ENCODE results near the gene FJX1.
A peak's percentile ranks its signal among the peaks of the same experiment; 100 is the strongest.

Gene FJX1

GRCh38 chr11:35582033-35582432, 36.2 kb upstream of the FJX1 start:
- H2BK15ac ChIP-seq (ENCODE audit: low read depth, poor library complexity, severe bottlenecking): no peak overlapping the region
- H3K4me1 ChIP-seq (ENCODE audit: control insufficient read depth, insufficient read depth, low read depth, low read length): peaks cover 3% of the 10 kb centered on the region
- no peaks in the 10 kb centered on the region for H3K27me3 ChIP-seq (ENCODE audit: control insufficient read depth in 1 of 2, insufficient read depth in 1 of 2, low read length in 2 of 2)
- H3K4ac ChIP-seq (ENCODE audit: low read depth in 1 of 2, low read length in 2 of 2): peak overlapping the region in 1 of 2 experiments; percentile 30
- peak overlapping the region; percentile 55 to 59 for H3K18ac ChIP-seq (ENCODE audit: low read depth in 1 of 2, low read length in 2 of 2)
- H4K8ac ChIP-seq (ENCODE audit: low read length): no peak overlapping the region
- peak overlapping the region; percentile 12 to 67 for H2BK12ac ChIP-seq (ENCODE audit: low read length in 2 of 2)
- H2AFZ ChIP-seq (ENCODE audit: low read depth, low read length): no peak overlapping the region
- H2BK120ac ChIP-seq (ENCODE audit: low read depth, low read length): no peak overlapping the region
- H3K14ac ChIP-seq (ENCODE audit: low read length in 2 of 2): no peak overlapping the region
- no peaks in the 10 kb centered on the region for H3K36me3 ChIP-seq (ENCODE audit: control insufficient read depth in 1 of 2, insufficient read depth in 2 of 2, low read depth in 1 of 2, low read length in 2 of 2)
- no peak overlapping the region for H4K91ac ChIP-seq (ENCODE audit: low read length)
- no peak overlapping the region for H3K23ac ChIP-seq (ENCODE audit: low read length in 2 of 2)
- DNase-seq: no peak
- 100% methylated on average over 1 of the region's 1 CpG for WGBS
- H3K9me3 ChIP-seq (ENCODE audit: control insufficient read depth, low read length): no peaks in the 10 kb centered on the region
- H2BK5ac ChIP-seq (ENCODE audit: low read depth, low read length, poor library complexity, severe bottlenecking): no peak overlapping the region
- H3K27ac ChIP-seq (ENCODE audit: low read length, poor library complexity, severe bottlenecking): no peak overlapping the region
- no peak overlapping the region for H3K4me3 ChIP-seq (ENCODE audit: insufficient read depth in 1 of 2, low read depth in 1 of 2, low read length in 2 of 2)
- no peaks in the 10 kb centered on the region for H3K79me1 ChIP-seq (replicated peaks; ENCODE audit: low read length, poor library complexity, severe bottlenecking)
- no peak overlapping the region for H3K4me2 ChIP-seq (ENCODE audit: low read length, poor library complexity, severe bottlenecking)
- peak overlapping the region; percentile 62 for H3K9ac ChIP-seq (ENCODE audit: low read length)
- H2AK5ac ChIP-seq (ENCODE audit: low read length, severe bottlenecking): no peak overlapping the region

DNA sequence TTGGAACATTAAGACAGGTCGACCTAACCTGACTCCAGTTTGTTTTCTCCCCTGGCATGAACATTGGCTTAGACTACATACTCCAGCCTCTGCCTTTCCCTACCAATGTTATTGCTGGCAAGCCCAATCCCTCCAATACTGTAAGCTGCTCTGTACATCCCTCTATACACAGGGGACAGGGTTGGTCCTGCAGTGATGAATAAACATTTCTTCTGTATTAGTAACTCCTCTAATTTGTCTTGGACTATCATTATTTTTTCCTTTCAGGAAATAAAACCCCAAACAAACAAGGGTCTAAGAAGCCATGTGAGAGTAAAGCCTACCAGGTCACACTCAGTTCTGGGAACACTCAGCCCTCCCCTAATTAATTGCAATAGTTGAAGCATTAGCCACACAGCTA, 35.1 kb upstream of the FJX1 start:
- DNase-seq: peak; percentile 39
- Histone ChIP-seq H2BK12ac (ENCODE audit: low read length in 2 of 2) (peak overlapping the region in 1 of 2 experiments; percentile 19), H3K36me3 (ENCODE audit: control insufficient read depth in 1 of 2, insufficient read depth in 2 of 2, low read depth in 1 of 2, low read length in 2 of 2) (no peaks in the 10 kb centered on the region), H3K18ac (ENCODE audit: low read depth in 1 of 2, low read length in 2 of 2) (no peak overlapping the region), H3K4me2 (ENCODE audit: low read length, poor library complexity, severe bottlenecking) (no peak overlapping the region), H3K9me3 (ENCODE audit: control insufficient read depth, low read length) (no peaks in the 10 kb centered on the region), H3K27me3 (ENCODE audit: control insufficient read depth in 1 of 2, insufficient read depth in 1 of 2, low read length in 2 of 2) (no peaks in the 10 kb centered on the region), H2BK5ac (ENCODE audit: low read depth, low read length, poor library complexity, severe bottlenecking) (no peak overlapping the region), H3K4me3 (ENCODE audit: insufficient read depth in 1 of 2, low read depth in 1 of 2, low read length in 2 of 2) (peak overlapping the region in 1 of 2 experiments; percentile 2), H3K4me1 (ENCODE audit: control insufficient read depth, insufficient read depth, low read depth, low read length) (peaks cover 3% of the 10 kb centered on the region), H3K23ac (ENCODE audit: low read length in 2 of 2) (no peak overlapping the region), H2AK5ac (ENCODE audit: low read length, severe bottlenecking) (no peak overlapping the region), H4K91ac (ENCODE audit: low read length) (no peak overlapping the region), H4K8ac (ENCODE audit: low read length) (no peak overlapping the region), H3K27ac (ENCODE audit: low read length, poor library complexity, severe bottlenecking) (no peak overlapping the region), H2AFZ (ENCODE audit: low read depth, low read length) (no peak overlapping the region), H3K14ac (ENCODE audit: low read length in 2 of 2) (no peak overlapping the region), H2BK15ac (ENCODE audit: low read depth, poor library complexity, severe bottlenecking) (no peak overlapping the region), H3K9ac (ENCODE audit: low read length) (peak overlapping the region; percentile 71), H3K4ac (ENCODE audit: low read depth in 1 of 2, low read length in 2 of 2) (no peak overlapping the region), H2BK120ac (ENCODE audit: low read depth, low read length) (no peak overlapping the region), H3K79me1 (replicated peaks; ENCODE audit: low read length, poor library complexity, severe bottlenecking) (no peaks in the 10 kb centered on the region)
- 56% methylated on average over 1 of the region's 1 CpG for WGBS

DNA sequence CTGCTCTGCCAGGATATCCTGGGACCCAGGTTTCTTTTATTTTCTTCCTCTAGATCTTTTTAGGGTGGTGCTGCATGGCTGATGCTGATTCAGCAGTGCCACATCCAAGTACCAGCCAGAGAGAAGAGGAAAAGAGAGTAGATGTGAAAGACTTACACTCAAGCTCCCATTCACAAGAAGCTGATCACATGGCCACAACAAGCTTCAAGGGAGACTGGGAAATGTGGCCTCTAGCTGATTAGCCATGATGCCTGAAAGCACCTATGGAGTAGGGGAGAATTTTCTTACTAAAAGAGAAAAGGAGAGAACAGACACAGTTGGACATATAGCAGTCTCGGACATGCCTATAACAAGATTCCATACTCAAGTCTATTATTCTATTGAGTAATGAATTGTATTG, 34.4 kb upstream of the FJX1 start:
- Histone ChIP-seq H4K8ac (ENCODE audit: low read length) (peak overlapping the region; percentile 21), H3K36me3 (ENCODE audit: control insufficient read depth in 1 of 2, insufficient read depth in 2 of 2, low read depth in 1 of 2, low read length in 2 of 2) (no peaks in the 10 kb centered on the region), H3K4me2 (ENCODE audit: low read length, poor library complexity, severe bottlenecking) (no peak overlapping the region), H3K4ac (ENCODE audit: low read depth in 1 of 2, low read length in 2 of 2) (peak overlapping the region in 1 of 2 experiments; percentile 67), H3K14ac (ENCODE audit: low read length in 2 of 2) (no peak overlapping the region), H3K79me1 (replicated peaks; ENCODE audit: low read length, poor library complexity, severe bottlenecking) (no peaks in the 10 kb centered on the region), H2BK12ac (ENCODE audit: low read length in 2 of 2) (peak overlapping the region; percentile 18 to 72), H2BK15ac (ENCODE audit: low read depth, poor library complexity, severe bottlenecking) (no peak overlapping the region), H3K9ac (ENCODE audit: low read length) (peak overlapping the region; percentile 71), H3K9me3 (ENCODE audit: control insufficient read depth, low read length) (no peaks in the 10 kb centered on the region), H3K18ac (ENCODE audit: low read depth in 1 of 2, low read length in 2 of 2) (peak overlapping the region in 1 of 2 experiments; percentile 5), H2BK5ac (ENCODE audit: low read depth, low read length, poor library complexity, severe bottlenecking) (no peak overlapping the region), H3K23ac (ENCODE audit: low read length in 2 of 2) (no peak overlapping the region), H2AFZ (ENCODE audit: low read depth, low read length) (no peak overlapping the region), H3K27ac (ENCODE audit: low read length, poor library complexity, severe bottlenecking) (no peak overlapping the region), H2AK5ac (ENCODE audit: low read length, severe bottlenecking) (no peak overlapping the region), H3K4me3 (ENCODE audit: insufficient read depth in 1 of 2, low read depth in 1 of 2, low read length in 2 of 2) (no peak overlapping the region), H4K91ac (ENCODE audit: low read length) (no peak overlapping the region), H2BK120ac (ENCODE audit: low read depth, low read length) (no peak overlapping the region), H3K4me1 (ENCODE audit: control insufficient read depth, insufficient read depth, low read depth, low read length) (peaks cover 4% of the 10 kb centered on the region), H3K27me3 (ENCODE audit: control insufficient read depth in 1 of 2, insufficient read depth in 1 of 2, low read length in 2 of 2) (no peaks in the 10 kb centered on the region)
- no CpG with 5 or more reads among the region's 1 CpG for WGBS
- no peak for DNase-seq

DNA sequence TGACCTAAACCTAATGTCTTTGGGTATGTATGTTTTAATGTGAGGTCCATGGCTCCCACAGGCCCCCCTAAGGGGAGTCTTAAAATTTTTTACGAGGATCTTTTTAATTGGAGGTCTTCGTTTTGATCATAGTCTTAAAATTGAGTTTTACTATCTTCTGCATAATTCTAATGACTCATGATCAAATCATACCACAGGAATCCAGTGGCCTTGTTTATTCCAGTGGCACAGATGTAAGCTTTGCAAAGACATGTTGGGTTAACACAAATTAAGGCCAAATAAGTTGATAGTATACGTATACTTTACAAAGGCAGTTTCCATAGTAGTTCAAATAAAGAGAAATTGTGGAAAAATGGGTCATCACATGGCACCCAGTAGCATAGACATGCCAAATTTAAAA, 33.9 kb upstream of the FJX1 start:
- no peak overlapping the region for H2BK5ac ChIP-seq (ENCODE audit: low read depth, low read length, poor library complexity, severe bottlenecking)
- H3K9ac ChIP-seq (ENCODE audit: low read length): peak overlapping the region; percentile 71
- H2BK12ac ChIP-seq (ENCODE audit: low read length in 2 of 2): no peak overlapping the region
- no peak overlapping the region for H2BK15ac ChIP-seq (ENCODE audit: low read depth, poor library complexity, severe bottlenecking)
- peak; percentile 60 for DNase-seq
- no peaks in the 10 kb centered on the region for H3K36me3 ChIP-seq (ENCODE audit: control insufficient read depth in 1 of 2, insufficient read depth in 2 of 2, low read depth in 1 of 2, low read length in 2 of 2)
- H4K91ac ChIP-seq (ENCODE audit: low read length): no peak overlapping the region
- peaks cover 4% of the 10 kb centered on the region for H3K4me1 ChIP-seq (ENCODE audit: control insufficient read depth, insufficient read depth, low read depth, low read length)
- no peak overlapping the region for H2AK5ac ChIP-seq (ENCODE audit: low read length, severe bottlenecking)
- no peak overlapping the region for H3K4me2 ChIP-seq (ENCODE audit: low read length, poor library complexity, severe bottlenecking)
- H4K8ac ChIP-seq (ENCODE audit: low read length): no peak overlapping the region
- WGBS: 80% methylated on average over 1 of the region's 3 CpGs
- H3K9me3 ChIP-seq (ENCODE audit: control insufficient read depth, low read length): no peaks in the 10 kb centered on the region
- no peak overlapping the region for H3K4ac ChIP-seq (ENCODE audit: low read depth in 1 of 2, low read length in 2 of 2)
- H2AFZ ChIP-seq (ENCODE audit: low read depth, low read length): no peak overlapping the region
- H3K27me3 ChIP-seq (ENCODE audit: control insufficient read depth in 1 of 2, insufficient read depth in 1 of 2, low read length in 2 of 2): no peaks in the 10 kb centered on the region
- no peak overlapping the region for H3K27ac ChIP-seq (ENCODE audit: low read length, poor library complexity, severe bottlenecking)
- no peaks in the 10 kb centered on the region for H3K79me1 ChIP-seq (replicated peaks; ENCODE audit: low read length, poor library complexity, severe bottlenecking)
- no peak overlapping the region for H3K14ac ChIP-seq (ENCODE audit: low read length in 2 of 2)
- H3K18ac ChIP-seq (ENCODE audit: low read depth in 1 of 2, low read length in 2 of 2): no peak overlapping the region
- no peak overlapping the region for H3K23ac ChIP-seq (ENCODE audit: low read length in 2 of 2)
- H2BK120ac ChIP-seq (ENCODE audit: low read depth, low read length): no peak overlapping the region
- no peak overlapping the region for H3K4me3 ChIP-seq (ENCODE audit: insufficient read depth in 1 of 2, low read depth in 1 of 2, low read length in 2 of 2)
